Parathyroid adenoma (tissue), 2 donors: ENCODE data around the gene ZSWIM6.

Experiments
- H2AFZ ChIP-seq: fragments of 300-600 bp; sonication (generic); one replicate; pipeline ENCODE4 v1.7.0; 2017; ENCODE audit warnings: antibody characterized with exemption, mild to moderate bottlenecking
- H3K27ac ChIP-seq: fragments of 300-600 bp; sonication (generic); one replicate; pipeline ENCODE4 v1.7.0; 2017
- H3K27me3 ChIP-seq: fragments of 300-600 bp; sonication (generic); one replicate; pipeline ENCODE4 v1.7.0; 2017; ENCODE audit warnings: low read length; ENCODE audit not compliant: control insufficient read depth, insufficient read depth
- H3K36me3 ChIP-seq: fragments of 300-600 bp; sonication (generic); one replicate; pipeline ENCODE4 v1.7.0; 2017; ENCODE audit warnings: low read length; ENCODE audit not compliant: control insufficient read depth, insufficient read depth
- H3K4me1 ChIP-seq: fragments of 300-600 bp; sonication (generic); one replicate; pipeline ENCODE4 v1.7.0; 2017; ENCODE audit warnings: control low read depth
- H3K4me2 ChIP-seq: fragments of 300-600 bp; sonication (generic); one replicate; pipeline ENCODE4 v1.7.0; 2017; ENCODE audit warnings: low read length
- H3K4me3 ChIP-seq: fragments of 300-600 bp; sonication (generic); one replicate; pipeline ENCODE4 v1.7.0; 2017; ENCODE audit warnings: low read depth, low read length
- H3K79me2 ChIP-seq: fragments of 300-600 bp; sonication (generic); one replicate; pipeline ENCODE4 v1.7.0; 2017; ENCODE audit warnings: control low read depth
- H3K9ac ChIP-seq: fragments of 300-600 bp; sonication (generic); one replicate; pipeline ENCODE4 v1.7.0; 2017; ENCODE audit warnings: mild to moderate bottlenecking
- H3K9me3 ChIP-seq: fragments of 300-600 bp; sonication (generic); one replicate; pipeline ENCODE4 v1.7.0; 2017; ENCODE audit warnings: low read length; ENCODE audit not compliant: control insufficient read depth
- TF ChIP-seq, protein P1 (sequence below): fragments of 300-600 bp; sonication (generic); IDR thresholded peaks from one replicate; pipeline ENCODE4 v1.7.0; 2017; ENCODE audit warnings: antibody characterized with exemption, mild to moderate bottlenecking
- donor health status: primary hyperparathyroidism.

Gene ZSWIM6

DNA sequence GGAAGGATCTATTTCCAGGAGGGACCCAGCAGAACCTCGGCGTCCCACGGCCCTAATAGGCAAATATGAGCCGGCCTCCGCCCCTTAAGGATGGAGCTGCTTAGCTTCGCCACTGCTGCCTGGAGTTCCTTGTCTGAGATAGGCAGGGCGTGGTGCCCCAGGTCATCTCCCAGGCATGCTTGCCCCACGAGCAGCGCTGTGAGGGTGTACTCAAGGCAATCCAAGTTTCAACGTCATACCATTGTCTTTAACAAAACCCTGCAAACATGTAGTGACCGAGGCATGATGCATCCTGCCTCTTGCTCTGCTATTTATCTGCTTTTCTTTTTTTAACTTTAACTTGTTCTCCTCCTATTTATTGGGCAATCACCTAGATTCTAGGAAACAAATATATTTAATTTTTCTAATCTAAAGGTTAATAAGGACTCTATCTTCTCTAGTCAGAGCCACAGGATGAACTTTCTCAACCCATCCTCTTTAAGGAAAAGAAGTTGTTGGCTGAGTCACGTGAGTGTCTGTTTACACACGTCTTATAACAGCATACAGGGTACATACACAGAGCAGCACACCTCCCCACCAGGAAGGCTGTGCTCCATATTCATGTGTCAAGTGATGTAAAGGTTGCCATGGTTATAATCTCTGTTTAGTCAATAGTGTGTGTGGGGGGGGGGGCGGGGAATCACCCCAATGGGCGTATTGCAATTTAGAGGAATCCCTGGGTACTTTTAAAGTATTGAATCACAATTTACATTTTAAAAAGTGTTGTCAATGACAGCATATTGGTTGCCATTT lies 27.3 kb upstream of the ZSWIM6 start:
- Histone ChIP-seq H3K79me2 (no peaks in the 10 kb centered on the region), H3K4me2 (no peak overlapping the region), H3K27me3 (no peaks in the 10 kb centered on the region), H3K9ac (no peak overlapping the region), H3K9me3 (no peaks in the 10 kb centered on the region), H3K27ac (no peak overlapping the region), H3K4me1 (peaks cover 22% of the 10 kb centered on the region), H2AFZ (no peak overlapping the region), H3K4me3 (no peak overlapping the region), H3K36me3 (no peaks in the 10 kb centered on the region)
- TF ChIP-seq, protein P1, sequence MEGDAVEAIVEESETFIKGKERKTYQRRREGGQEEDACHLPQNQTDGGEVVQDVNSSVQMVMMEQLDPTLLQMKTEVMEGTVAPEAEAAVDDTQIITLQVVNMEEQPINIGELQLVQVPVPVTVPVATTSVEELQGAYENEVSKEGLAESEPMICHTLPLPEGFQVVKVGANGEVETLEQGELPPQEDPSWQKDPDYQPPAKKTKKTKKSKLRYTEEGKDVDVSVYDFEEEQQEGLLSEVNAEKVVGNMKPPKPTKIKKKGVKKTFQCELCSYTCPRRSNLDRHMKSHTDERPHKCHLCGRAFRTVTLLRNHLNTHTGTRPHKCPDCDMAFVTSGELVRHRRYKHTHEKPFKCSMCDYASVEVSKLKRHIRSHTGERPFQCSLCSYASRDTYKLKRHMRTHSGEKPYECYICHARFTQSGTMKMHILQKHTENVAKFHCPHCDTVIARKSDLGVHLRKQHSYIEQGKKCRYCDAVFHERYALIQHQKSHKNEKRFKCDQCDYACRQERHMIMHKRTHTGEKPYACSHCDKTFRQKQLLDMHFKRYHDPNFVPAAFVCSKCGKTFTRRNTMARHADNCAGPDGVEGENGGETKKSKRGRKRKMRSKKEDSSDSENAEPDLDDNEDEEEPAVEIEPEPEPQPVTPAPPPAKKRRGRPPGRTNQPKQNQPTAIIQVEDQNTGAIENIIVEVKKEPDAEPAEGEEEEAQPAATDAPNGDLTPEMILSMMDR, result no peak

DNA sequence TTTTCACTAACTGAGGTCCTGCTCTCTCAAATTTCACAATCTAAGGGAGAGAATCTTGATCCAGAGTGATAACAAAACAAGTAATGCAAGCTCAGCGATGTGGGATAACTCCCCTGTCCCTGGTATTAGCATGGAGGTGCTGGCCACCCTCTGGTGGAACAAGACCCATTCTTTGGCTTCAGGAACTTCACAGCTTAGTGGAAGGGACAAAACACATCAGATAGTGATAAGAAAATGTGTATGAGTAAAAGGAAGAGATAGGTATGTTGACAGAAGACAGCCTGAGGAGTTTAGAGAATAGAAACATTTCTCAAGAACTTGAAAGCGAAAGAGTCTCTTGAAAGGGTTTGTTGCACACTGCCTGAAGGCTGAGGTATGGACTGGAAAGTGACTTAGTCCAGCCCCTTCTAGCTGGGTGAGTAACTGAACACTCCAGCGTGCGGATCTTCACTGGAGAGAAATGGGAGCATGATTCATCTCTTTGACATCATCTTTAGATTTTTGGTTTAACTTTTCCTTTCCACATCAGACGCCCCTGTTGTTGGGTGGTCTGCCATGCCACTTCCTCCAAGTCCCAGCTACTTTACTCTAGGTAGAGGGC lies 25.4 kb upstream of the ZSWIM6 start:
- TF ChIP-seq, protein P1, result peak; percentile 5
- Histone ChIP-seq H3K79me2 (no peaks in the 10 kb centered on the region), H3K9ac (no peak overlapping the region), H3K4me3 (no peak overlapping the region), H3K4me1 (peaks cover 24% of the 10 kb centered on the region), H3K36me3 (no peaks in the 10 kb centered on the region), H2AFZ (peak overlapping the region; percentile 19), H3K27me3 (no peaks in the 10 kb centered on the region), H3K27ac (peak overlapping the region; percentile 33), H3K9me3 (no peaks in the 10 kb centered on the region), H3K4me2 (no peak overlapping the region)

DNA sequence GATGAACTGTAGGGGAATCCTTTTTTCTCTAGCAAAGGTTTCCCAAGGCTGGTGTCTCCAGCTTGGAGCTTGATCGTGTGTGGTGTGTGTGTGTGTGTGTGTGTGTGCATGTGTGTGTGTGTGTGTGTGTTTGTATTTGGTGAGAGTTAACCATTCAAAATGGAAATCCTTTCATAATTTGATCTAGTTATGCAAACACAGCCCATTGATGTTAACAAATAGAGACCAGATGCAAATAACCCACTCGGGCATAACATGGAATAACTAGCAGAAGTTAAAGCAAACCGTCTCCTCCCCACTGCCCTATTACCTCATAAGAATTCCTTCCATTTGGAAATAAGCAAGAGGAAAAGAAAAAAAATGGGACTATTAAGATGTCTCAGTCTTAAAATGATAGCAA lies 24.9 kb upstream of the ZSWIM6 start:
- peaks cover 24% of the 10 kb centered on the region for H3K4me1 ChIP-seq
- no peaks in the 10 kb centered on the region for H3K9me3 ChIP-seq

DNA sequence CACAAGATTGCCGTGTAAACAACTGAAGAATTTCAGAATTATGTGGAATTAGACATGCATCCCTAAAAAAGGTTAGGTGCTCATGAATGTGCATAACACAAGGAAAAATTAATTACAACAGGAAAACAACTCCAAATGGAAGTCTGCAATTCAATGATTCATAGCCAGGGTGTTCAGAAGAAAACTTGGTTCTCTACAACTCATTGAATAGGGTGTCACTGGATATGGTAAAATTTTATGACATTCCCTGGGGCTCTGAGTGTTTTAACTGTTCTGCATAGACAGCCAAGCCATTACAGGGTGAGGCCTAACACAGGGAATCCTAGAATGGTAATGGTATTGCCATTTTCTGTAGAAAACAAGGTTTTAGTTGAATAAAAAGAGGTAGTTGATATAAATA lies 24.4 kb upstream of the ZSWIM6 start:
- Histone ChIP-seq H3K4me2 (no peak overlapping the region), H3K27me3 (no peaks in the 10 kb centered on the region), H3K9ac (no peak overlapping the region), H3K79me2 (no peaks in the 10 kb centered on the region), H3K4me3 (no peak overlapping the region), H3K27ac (no peak overlapping the region), H3K4me1 (peaks cover 24% of the 10 kb centered on the region), H3K36me3 (no peaks in the 10 kb centered on the region), H3K9me3 (no peaks in the 10 kb centered on the region), H2AFZ (no peak overlapping the region)
- TF ChIP-seq, protein P1, result no peak

More for the DNA sequence above, 24.9 kb upstream of the ZSWIM6 start:
- Histone ChIP-seq H3K4me2 (no peak overlapping the region), H3K27me3 (no peaks in the 10 kb centered on the region), H3K27ac (no peak overlapping the region), H3K36me3 (no peaks in the 10 kb centered on the region), H3K4me3 (no peak overlapping the region), H2AFZ (peak overlapping the region; percentile 19), H3K79me2 (no peaks in the 10 kb centered on the region), H3K9ac (no peak overlapping the region)
- TF ChIP-seq, protein P1, result no peak
